Limb (tissue), 2 donors: ENCODE results near the gene HEPHL1.
"Not testable (repeated sequence)": the region's sequence is repeated elsewhere in the genome, so short reads cannot be mapped to it uniquely, and the experiment has no call there.

Experiments used
- DNase-seq, 2 donors: peaks; one replicate each; pipeline ENCODE4 v3.0.0-alpha.2; 2016; ENCODE audit errors: extremely low spot score in 2 of 2

Gene HEPHL1

GRCh38 chr11:94089341-94089740 is 68.2 kb downstream of the HEPHL1 start:
- no peak for DNase-seq

- no peak for DNase-seq
Measured at GRCh38 chr11:94090401-94090800, 69.2 kb downstream of the HEPHL1 start.

GRCh38 chr11:94091091-94091490 is 69.9 kb downstream of the HEPHL1 start:
- no peak for DNase-seq

- DNase-seq: no peak
Measured at GRCh38 chr11:94100253-94100652, 79.1 kb downstream of the HEPHL1 start.

GRCh38 chr11:94103471-94103870 is 82.3 kb downstream of the HEPHL1 start:
- DNase-seq: no peak

GRCh38 chr11:94104734-94105133 is 83.6 kb downstream of the HEPHL1 start:
- no peak for DNase-seq

- DNase-seq: no peak
Measured at GRCh38 chr11:94106716-94107115, 85.6 kb downstream of the HEPHL1 start.

GRCh38 chr11:94107363-94107762 is 86.2 kb downstream of the HEPHL1 start:
- no peak for DNase-seq

- DNase-seq: no peak
Measured at GRCh38 chr11:94111241-94111640, 90.1 kb downstream of the HEPHL1 start.

- DNase-seq: no peak
Measured at GRCh38 chr11:94111660-94112059, 90.5 kb downstream of the HEPHL1 start.

- DNase-seq: no peak
Measured at GRCh38 chr11:94112206-94112953, 91.2 kb downstream of the HEPHL1 start.

GRCh38 chr11:94117197-94117574 is 96.0 kb downstream of the HEPHL1 start:
- no peak for DNase-seq

- no peak for DNase-seq
Measured at GRCh38 chr11:94117871-94118270, 96.7 kb downstream of the HEPHL1 start.

GRCh38 chr11:94119676-94120075 is 98.5 kb downstream of the HEPHL1 start:
- not testable (repeated sequence) for DNase-seq

- not testable (repeated sequence) for DNase-seq
Measured at GRCh38 chr11:94120516-94120915, 99.4 kb downstream of the HEPHL1 start.

- no peak for DNase-seq
Measured at GRCh38 chr11:94120946-94121345, 99.8 kb downstream of the HEPHL1 start.

GRCh38 chr11:94125407-94126115 is 104.4 kb downstream of the HEPHL1 start:
- DNase-seq: no peak

- no peak for DNase-seq
Measured at GRCh38 chr11:94127638-94128037, 106.5 kb downstream of the HEPHL1 start.

GRCh38 chr11:94128291-94128745 is 107.2 kb downstream of the HEPHL1 start:
- no peak for DNase-seq

GRCh38 chr11:94128746-94129511 is 107.8 kb downstream of the HEPHL1 start, which contains the start of gene PANX1:
Gene PANX1, plus strand, starts transcription at chr11:94128841. Its CDS starts 472 bp downstream, at chr11:94129313.
- DNase-seq: peak; percentile 88 to 91

GRCh38 chr11:94129512-94130297 is 108.6 kb downstream of the HEPHL1 start:
- no peak for DNase-seq
